Measurements from ENCODE around the gene ARL4C.

Gene ARL4C

GRCh38 chr2:234496055-234496834, 636 bp downstream of the ARL4C start:
- Histone ChIP-seq H3K36me3 (ENCODE audit: insufficient read depth) (no peaks in the 10 kb centered on the region), H3K4me1 (ENCODE audit: low read depth, poor library complexity, severe bottlenecking) (peaks cover 20% of the 10 kb centered on the region), H4K20me1 (ENCODE audit: insufficient read depth) (no peaks in the 10 kb centered on the region), H3K4me2 (peak overlapping the region; percentile 66), H3K4me3 (IDR thresholded peaks at IDR 0.05; ENCODE audit: insufficient read depth, low read depth, low read length) (no peak overlapping the region), H3K9ac (no peak overlapping the region; the same call in 1 of the 2 replicates), H3K27ac (no peak overlapping the region), H3K79me2 (ENCODE audit: insufficient read depth, low read depth) (no peaks in the 10 kb centered on the region), H2AFZ (ENCODE audit: low read depth) (peak overlapping the region; percentile 54), H3K27me3 (ENCODE audit: insufficient read depth, low read depth) (no peaks in the 10 kb centered on the region)
- no peak for TF ChIP-seq CTCF (conservative IDR thresholded peaks at IDR 0.05; ENCODE audit: low read depth, low read length)

GRCh38 chr2:234495251-234496054, 1.4 kb downstream of the ARL4C start:
- H3K79me2 ChIP-seq (ENCODE audit: insufficient read depth, low read depth), result no peaks in the 10 kb centered on the region
- no peak overlapping the region for H3K27ac ChIP-seq
- peaks cover 20% of the 10 kb centered on the region for H3K4me1 ChIP-seq (ENCODE audit: low read depth, poor library complexity, severe bottlenecking)
- H2AFZ ChIP-seq (ENCODE audit: low read depth), result peak overlapping the region; percentile 54; the same call in 1 of the 2 replicates
- H4K20me1 ChIP-seq (ENCODE audit: insufficient read depth), result no peaks in the 10 kb centered on the region
- H3K9ac ChIP-seq, result no peak overlapping the region
- H3K27me3 ChIP-seq (ENCODE audit: insufficient read depth, low read depth), result no peaks in the 10 kb centered on the region
- no peak overlapping the region for H3K4me3 ChIP-seq (IDR thresholded peaks at IDR 0.05; ENCODE audit: insufficient read depth, low read depth, low read length)
- H3K36me3 ChIP-seq (ENCODE audit: insufficient read depth), result no peaks in the 10 kb centered on the region
- peak overlapping the region; percentile 66 for H3K4me2 ChIP-seq
- TF ChIP-seq CTCF (conservative IDR thresholded peaks at IDR 0.05; ENCODE audit: low read depth, low read length), result no peak

- no peaks in the 10 kb centered on the region for H3K79me2 ChIP-seq (ENCODE audit: insufficient read depth, low read depth)
- H3K9ac ChIP-seq, result no peak overlapping the region
- H3K27me3 ChIP-seq (ENCODE audit: insufficient read depth, low read depth), result no peaks in the 10 kb centered on the region
- no peak overlapping the region for H3K27ac ChIP-seq
- peaks cover 16% of the 10 kb centered on the region for H3K4me1 ChIP-seq (ENCODE audit: low read depth, poor library complexity, severe bottlenecking)
- no peak for TF ChIP-seq CTCF (conservative IDR thresholded peaks at IDR 0.05; ENCODE audit: low read depth, low read length)
- peak overlapping the region; percentile 25; the same call in 1 of the 2 replicates for H3K4me2 ChIP-seq
- no peaks in the 10 kb centered on the region for H4K20me1 ChIP-seq (ENCODE audit: insufficient read depth)
- no peak overlapping the region for H2AFZ ChIP-seq (ENCODE audit: low read depth)
- no peaks in the 10 kb centered on the region for H3K36me3 ChIP-seq (ENCODE audit: insufficient read depth)
- H3K4me3 ChIP-seq (IDR thresholded peaks at IDR 0.05; ENCODE audit: insufficient read depth, low read depth, low read length), result no peak overlapping the region
Measured at GRCh38 chr2:234494361-234495250, 2.3 kb downstream of the ARL4C start.

- H3K4me2 ChIP-seq, result no peak overlapping the region
Measured at GRCh38 chr2:234493796-234494195, 3.1 kb downstream of the ARL4C start.

More at GRCh38 chr2:234493796-234494195, 3.1 kb downstream of the ARL4C start:
- no peak overlapping the region for H3K4me3 ChIP-seq (IDR thresholded peaks at IDR 0.05; ENCODE audit: insufficient read depth, low read depth, low read length)
- no peaks in the 10 kb centered on the region for H3K36me3 ChIP-seq (ENCODE audit: insufficient read depth)
- H3K4me1 ChIP-seq (ENCODE audit: low read depth, poor library complexity, severe bottlenecking), result peaks cover 16% of the 10 kb centered on the region
- no peak overlapping the region for H2AFZ ChIP-seq (ENCODE audit: low read depth)
- no peaks in the 10 kb centered on the region for H3K79me2 ChIP-seq (ENCODE audit: insufficient read depth, low read depth)
- no peak overlapping the region for H3K9ac ChIP-seq
- no peak for TF ChIP-seq CTCF (conservative IDR thresholded peaks at IDR 0.05; ENCODE audit: low read depth, low read length)
- H4K20me1 ChIP-seq (ENCODE audit: insufficient read depth), result no peaks in the 10 kb centered on the region
- H3K27me3 ChIP-seq (ENCODE audit: insufficient read depth, low read depth), result no peaks in the 10 kb centered on the region
- H3K27ac ChIP-seq, result no peak overlapping the region

All from KMS-11 (cell line).